GM12878 (cell line): ENCODE measurements around the gene GSK3A.

Experiments used
- BACH1 ChIP-seq: fragments of 450-650 bp; IDR thresholded peaks from 2 replicates; pipeline ENCODE4 v1.6.1; 2017; ENCODE audit warnings: mild to moderate bottlenecking, borderline replicate concordance
- CHD4 ChIP-seq: fragments of 200-600 bp; sonication (generic); IDR thresholded peaks from 2 replicates; pipeline ENCODE4 v1.6.1; 2016; ENCODE audit warnings: mild to moderate bottlenecking
- EP300 ChIP-seq, 2 experiments: fragments of 150-350 bp in 1 of 2; IDR thresholded peaks; 2 replicates each; pipeline ENCODE4 v1.6.1; 2011 to 2012; ENCODE audit warnings: low read depth in 2 of 2, low read length in 2 of 2, borderline replicate concordance in 1 of 2, improper control_type of control experiment in 1 of 2, inconsistent platforms in 1 of 2; ENCODE audit not compliant: control insufficient read depth in 1 of 2
- POLR2A ChIP-seq: IDR thresholded peaks from 2 replicates; pipeline ENCODE4 v1.6.1; 2011; ENCODE audit warnings: low read depth, mild to moderate bottlenecking, low read length
- TF ChIP-seq, protein P1 (sequence below): IDR thresholded peaks from 2 replicates; pipeline ENCODE4 v1.6.1; 2011; ENCODE audit warnings: borderline replicate concordance, low read depth, mild to moderate bottlenecking, moderate library complexity, mixed read lengths, low read length; ENCODE audit not compliant: insufficient read depth; ENCODE audit errors: extremely low read length
- TF ChIP-seq, protein P2 (sequence below): IDR thresholded peaks from 2 replicates; pipeline ENCODE4 v1.6.1; 2012; ENCODE audit warnings: low read depth, low read length, improper control_type of control experiment
- TF ChIP-seq, protein P3 (sequence below), 3 experiments: IDR thresholded peaks in 2 of 3; conservative IDR thresholded peaks in 1 of 3; 2 replicates each; pipeline ENCODE4 v1.5.1; 2011; ENCODE audit warnings: low read depth in 3 of 3, low read length in 3 of 3, mild to moderate bottlenecking in 3 of 3, control low read depth in 2 of 3, moderate library complexity in 2 of 3, inconsistent platforms in 1 of 3, mixed read lengths in 1 of 3; ENCODE audit not compliant: control insufficient read depth in 2 of 3, insufficient read depth in 1 of 3; ENCODE audit errors: extremely low read depth in 1 of 3

DNA sequence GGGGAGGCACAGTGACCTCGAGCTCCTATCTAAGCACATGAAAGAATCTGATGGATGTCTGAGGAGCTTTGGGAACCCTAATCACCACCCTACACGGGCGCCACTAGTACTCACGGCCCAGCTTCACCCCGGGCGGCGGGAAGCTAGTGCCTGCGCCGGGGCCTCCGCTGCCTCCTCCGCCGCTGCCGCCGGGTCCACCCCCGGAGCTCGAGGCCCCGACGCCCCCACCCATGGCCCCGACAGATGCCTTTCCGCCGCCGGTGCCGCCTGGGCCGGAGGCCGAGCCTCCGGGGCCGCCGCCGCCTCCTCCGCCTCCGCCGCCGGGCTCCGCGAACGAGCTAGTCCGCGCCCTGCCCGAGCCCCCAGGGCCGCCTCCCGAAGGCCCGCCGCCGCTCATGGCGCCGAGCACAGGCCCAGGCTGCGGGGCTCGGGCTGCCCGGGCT is 312 bp downstream of the GSK3A start:
- TF ChIP-seq, protein P1, sequence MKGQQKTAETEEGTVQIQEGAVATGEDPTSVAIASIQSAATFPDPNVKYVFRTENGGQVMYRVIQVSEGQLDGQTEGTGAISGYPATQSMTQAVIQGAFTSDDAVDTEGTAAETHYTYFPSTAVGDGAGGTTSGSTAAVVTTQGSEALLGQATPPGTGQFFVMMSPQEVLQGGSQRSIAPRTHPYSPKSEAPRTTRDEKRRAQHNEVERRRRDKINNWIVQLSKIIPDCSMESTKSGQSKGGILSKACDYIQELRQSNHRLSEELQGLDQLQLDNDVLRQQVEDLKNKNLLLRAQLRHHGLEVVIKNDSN = no peak
- TF ChIP-seq, protein P2, sequence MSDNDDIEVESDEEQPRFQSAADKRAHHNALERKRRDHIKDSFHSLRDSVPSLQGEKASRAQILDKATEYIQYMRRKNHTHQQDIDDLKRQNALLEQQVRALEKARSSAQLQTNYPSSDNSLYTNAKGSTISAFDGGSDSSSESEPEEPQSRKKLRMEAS = no peak
- TF ChIP-seq, protein P3, sequence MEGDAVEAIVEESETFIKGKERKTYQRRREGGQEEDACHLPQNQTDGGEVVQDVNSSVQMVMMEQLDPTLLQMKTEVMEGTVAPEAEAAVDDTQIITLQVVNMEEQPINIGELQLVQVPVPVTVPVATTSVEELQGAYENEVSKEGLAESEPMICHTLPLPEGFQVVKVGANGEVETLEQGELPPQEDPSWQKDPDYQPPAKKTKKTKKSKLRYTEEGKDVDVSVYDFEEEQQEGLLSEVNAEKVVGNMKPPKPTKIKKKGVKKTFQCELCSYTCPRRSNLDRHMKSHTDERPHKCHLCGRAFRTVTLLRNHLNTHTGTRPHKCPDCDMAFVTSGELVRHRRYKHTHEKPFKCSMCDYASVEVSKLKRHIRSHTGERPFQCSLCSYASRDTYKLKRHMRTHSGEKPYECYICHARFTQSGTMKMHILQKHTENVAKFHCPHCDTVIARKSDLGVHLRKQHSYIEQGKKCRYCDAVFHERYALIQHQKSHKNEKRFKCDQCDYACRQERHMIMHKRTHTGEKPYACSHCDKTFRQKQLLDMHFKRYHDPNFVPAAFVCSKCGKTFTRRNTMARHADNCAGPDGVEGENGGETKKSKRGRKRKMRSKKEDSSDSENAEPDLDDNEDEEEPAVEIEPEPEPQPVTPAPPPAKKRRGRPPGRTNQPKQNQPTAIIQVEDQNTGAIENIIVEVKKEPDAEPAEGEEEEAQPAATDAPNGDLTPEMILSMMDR (IDR thresholded peaks at IDR 0.05 in 2 of 3, conservative IDR thresholded peaks at IDR 0.05 in 1 of 3; ENCODE audit: control insufficient read depth in 2 of 3, extremely low read depth in 1 of 3, insufficient read depth in 1 of 3, low read depth in 3 of 3, low read length in 3 of 3) = no peak
- TF ChIP-seq CHD4 (no peak), BACH1 (no peak; the same call in 1 of the 2 replicates), EP300 (IDR thresholded peaks at IDR 0.05; ENCODE audit: borderline replicate concordance in 1 of 2, control insufficient read depth in 1 of 2, low read depth in 2 of 2, low read length in 2 of 2) (no peak), POLR2A (no peak)
